HUES64 (cell line): Measurements from ENCODE around the gene SAA1.
"Not testable (repeated sequence)": the region's sequence is repeated elsewhere in the genome, so short reads cannot be mapped to it uniquely, and the experiment has no call there.

Experiments used
- H3K27ac ChIP-seq: 2 replicates; pipeline ENCODE4 v1.7.0; 2013; ENCODE audit warnings: low read depth, low read length, inconsistent platforms
- H3K27me3 ChIP-seq: 2 replicates; pipeline ENCODE4 v1.6.1; 2013; ENCODE audit warnings: mild to moderate bottlenecking, low read length; ENCODE audit not compliant: insufficient read depth
- H3K36me3 ChIP-seq: 2 replicates; pipeline ENCODE4 v1.6.1; 2013; ENCODE audit warnings: mild to moderate bottlenecking, low read length; ENCODE audit not compliant: insufficient read depth
- H3K4me1 ChIP-seq: 2 replicates; pipeline ENCODE4 v1.6.1; 2013; ENCODE audit warnings: mild to moderate bottlenecking, low read length, moderate library complexity; ENCODE audit not compliant: insufficient read depth
- H3K4me3 ChIP-seq: 2 replicates; pipeline ENCODE4 v1.5.1; 2013; ENCODE audit warnings: mild to moderate bottlenecking, low read length, moderate library complexity
- H3K9ac ChIP-seq: 2 replicates; pipeline ENCODE4 v1.6.1; 2013; ENCODE audit warnings: mild to moderate bottlenecking, low read depth, low read length
- H3K9me3 ChIP-seq: 2 replicates; pipeline ENCODE4 v1.6.1; 2013; ENCODE audit warnings: low read depth, low read length; ENCODE audit not compliant: insufficient read depth
- WGBS: fragments of 150-250, 120-280 bp; methylation state at CpG from one replicate; pipeline ENCODE4 v1.1.7; 2013; ENCODE audit warnings: missing lambda C conversion rate; 5-methylcytosine and 5-hydroxymethylcytosine counted together

Gene SAA1

GRCh38 chr11:18262681-18263350, 3.2 kb upstream of the SAA1 start:
- 65% methylated on average over 8 of the region's 8 CpGs for WGBS
- not testable (repeated sequence) for H3K4me1 ChIP-seq, H3K9ac ChIP-seq, H3K4me3 ChIP-seq, H3K27me3 ChIP-seq, H3K36me3 ChIP-seq, H3K27ac ChIP-seq, H3K9me3 ChIP-seq

GRCh38 chr11:18264035-18264434, 2.0 kb upstream of the SAA1 start:
- no peaks in the 10 kb centered on the region for H3K9me3 ChIP-seq
- H3K4me3 ChIP-seq: no peak overlapping the region
- WGBS: 90% methylated on average over 4 of the region's 4 CpGs
- H3K27me3 ChIP-seq: no peaks in the 10 kb centered on the region
- H3K4me1 ChIP-seq: no peaks in the 10 kb centered on the region
- H3K27ac ChIP-seq: no peak overlapping the region
- no peak overlapping the region for H3K9ac ChIP-seq
- no peaks in the 10 kb centered on the region for H3K36me3 ChIP-seq

GRCh38 chr11:18264677-18265555, 1.1 kb upstream of the SAA1 start:
- Histone ChIP-seq H3K9ac (no peak overlapping the region), H3K9me3 (no peaks in the 10 kb centered on the region), H3K36me3 (no peaks in the 10 kb centered on the region), H3K27me3 (no peaks in the 10 kb centered on the region), H3K4me3 (no peak overlapping the region), H3K27ac (no peak overlapping the region), H3K4me1 (no peaks in the 10 kb centered on the region)
- WGBS: 67% methylated on average over 1 of the region's 1 CpG

GRCh38 chr11:18267335-18268133, 1.5 kb downstream of the SAA1 start:
- H3K36me3 ChIP-seq, H3K4me1 ChIP-seq, H3K9me3 ChIP-seq, H3K27me3 ChIP-seq, H3K27ac ChIP-seq, H3K4me3 ChIP-seq, H3K9ac ChIP-seq: not testable (repeated sequence)
- 94% methylated on average over 3 of the region's 10 CpGs for WGBS

- not testable (repeated sequence) for H3K9me3 ChIP-seq, H3K4me3 ChIP-seq, H3K27ac ChIP-seq, H3K36me3 ChIP-seq, H3K4me1 ChIP-seq, H3K9ac ChIP-seq, H3K27me3 ChIP-seq
- no CpG with 5 or more reads among the region's 5 CpGs for WGBS
Measured at GRCh38 chr11:18269252-18269651, 3.2 kb downstream of the SAA1 start.

GRCh38 chr11:18270102-18270501, 4.0 kb downstream of the SAA1 start:
- no peak overlapping the region for H3K4me3 ChIP-seq
- no peaks in the 10 kb centered on the region for H3K36me3 ChIP-seq
- H3K27ac ChIP-seq: no peak overlapping the region
- H3K9ac ChIP-seq: no peak overlapping the region
- H3K27me3 ChIP-seq: no peaks in the 10 kb centered on the region
- H3K9me3 ChIP-seq: no peaks in the 10 kb centered on the region
- WGBS: 78% methylated on average over 4 of the region's 4 CpGs
- H3K4me1 ChIP-seq: no peaks in the 10 kb centered on the region

GRCh38 chr11:18271206-18271605, 5.1 kb downstream of the SAA1 start:
- WGBS: 83% methylated on average over 4 of the region's 4 CpGs
- H3K4me3 ChIP-seq: no peak overlapping the region
- no peaks in the 10 kb centered on the region for H3K4me1 ChIP-seq
- no peaks in the 10 kb centered on the region for H3K27me3 ChIP-seq
- no peaks in the 10 kb centered on the region for H3K36me3 ChIP-seq
- no peak overlapping the region for H3K9ac ChIP-seq
- no peaks in the 10 kb centered on the region for H3K9me3 ChIP-seq
- H3K27ac ChIP-seq: no peak overlapping the region

- H3K9ac ChIP-seq: no peak overlapping the region
- no peak overlapping the region for H3K27ac ChIP-seq
- H3K4me1 ChIP-seq: no peaks in the 10 kb centered on the region
- H3K27me3 ChIP-seq: no peaks in the 10 kb centered on the region
- H3K36me3 ChIP-seq: peaks cover 44% of the 10 kb centered on the region
- no peak overlapping the region for H3K4me3 ChIP-seq
- 99% methylated on average over 3 of the region's 5 CpGs for WGBS
- H3K9me3 ChIP-seq: no peaks in the 10 kb centered on the region
Measured at GRCh38 chr11:18277565-18278271, 11.7 kb downstream of the SAA1 start.

- H3K9me3 ChIP-seq: no peaks in the 10 kb centered on the region
- 97% methylated on average over 4 of the region's 4 CpGs for WGBS
- H3K27ac ChIP-seq: no peak overlapping the region
- H3K4me3 ChIP-seq: no peak overlapping the region
- no peak overlapping the region for H3K9ac ChIP-seq
- H3K4me1 ChIP-seq: no peaks in the 10 kb centered on the region
- H3K36me3 ChIP-seq: peaks cover 71% of the 10 kb centered on the region
- H3K27me3 ChIP-seq: no peaks in the 10 kb centered on the region
Measured at GRCh38 chr11:18280438-18281045, 14.5 kb downstream of the SAA1 start.

- Histone ChIP-seq H3K27me3 (no peaks in the 10 kb centered on the region), H3K36me3 (peaks cover 92% of the 10 kb centered on the region), H3K9me3 (no peaks in the 10 kb centered on the region), H3K9ac (no peak overlapping the region), H3K27ac (no peak overlapping the region), H3K4me1 (no peaks in the 10 kb centered on the region), H3K4me3 (no peak overlapping the region)
- 93% methylated on average over 1 of the region's 2 CpGs for WGBS
Measured at GRCh38 chr11:18282626-18283025, 16.6 kb downstream of the SAA1 start.
